Body of pancreas (tissue), 4 donors: ENCODE results near the gene BTBD18.

ENCODE experiments used
- CTCF ChIP-seq, 7 experiments: fragments of 450-650 bp in 4 of 7; fragments of 200-600 bp in 3 of 7; sonication (generic) in 3 of 7; IDR thresholded peaks; one replicate each; pipeline ENCODE4 v1.5.1; 2016 to 2019; ENCODE audit warnings: antibody characterized with exemption in 7 of 7
- POLR2A ChIP-seq, 3 donors: fragments of 450-650 bp; IDR thresholded peaks; one replicate each; pipeline ENCODE4 v1.6.1; 2016; ENCODE audit warnings: antibody characterized with exemption in 3 of 3, mild to moderate bottlenecking in 2 of 3

GRCh38 chr11:57751676-57752253 is at the start of gene BTBD18:
- peak; percentile 14 to 77 (median 74) for TF ChIP-seq CTCF (IDR thresholded peaks at IDR 0.05)
- TF ChIP-seq POLR2A (IDR thresholded peaks at IDR 0.05): no peak
